ENCODE results near the gene RAB17. TPM values are rescaled to one million over a fixed set of nuclear protein-coding genes. Genes with fewer than 3 reads are reported as not detected.

The RAB17 gene
- total RNA-seq, 6 experiments from 2014 or later, result 57.5 to 129 (median 77.9) TPM

- peaks cover 0 to 13% (median 1%) of the 10 kb centered on the region in 4 donors for H3K36me3 ChIP-seq
- ATAC-seq (peak in 2 of 4 donors; percentile 46 to 58), DNase-seq (no peak)
- H3K4me1 ChIP-seq, result no peaks in the 10 kb centered on the region
- no peaks in the 10 kb centered on the region for H3K27me3 ChIP-seq
- TF ChIP-seq POLR2A (IDR thresholded peaks at IDR 0.05), result no peak
- TF ChIP-seq, protein P1, sequence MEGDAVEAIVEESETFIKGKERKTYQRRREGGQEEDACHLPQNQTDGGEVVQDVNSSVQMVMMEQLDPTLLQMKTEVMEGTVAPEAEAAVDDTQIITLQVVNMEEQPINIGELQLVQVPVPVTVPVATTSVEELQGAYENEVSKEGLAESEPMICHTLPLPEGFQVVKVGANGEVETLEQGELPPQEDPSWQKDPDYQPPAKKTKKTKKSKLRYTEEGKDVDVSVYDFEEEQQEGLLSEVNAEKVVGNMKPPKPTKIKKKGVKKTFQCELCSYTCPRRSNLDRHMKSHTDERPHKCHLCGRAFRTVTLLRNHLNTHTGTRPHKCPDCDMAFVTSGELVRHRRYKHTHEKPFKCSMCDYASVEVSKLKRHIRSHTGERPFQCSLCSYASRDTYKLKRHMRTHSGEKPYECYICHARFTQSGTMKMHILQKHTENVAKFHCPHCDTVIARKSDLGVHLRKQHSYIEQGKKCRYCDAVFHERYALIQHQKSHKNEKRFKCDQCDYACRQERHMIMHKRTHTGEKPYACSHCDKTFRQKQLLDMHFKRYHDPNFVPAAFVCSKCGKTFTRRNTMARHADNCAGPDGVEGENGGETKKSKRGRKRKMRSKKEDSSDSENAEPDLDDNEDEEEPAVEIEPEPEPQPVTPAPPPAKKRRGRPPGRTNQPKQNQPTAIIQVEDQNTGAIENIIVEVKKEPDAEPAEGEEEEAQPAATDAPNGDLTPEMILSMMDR (IDR thresholded peaks at IDR 0.05), result no peak
- intact Hi-C loops (cut with DNase I), result no loop called here
- 20% methylated on average over 1 of the region's 4 CpGs for WGBS (ENCODE audit: insufficient coverage, low coverage, low lambda C conversion rate, missing lambda C conversion rate)
- no peak overlapping the region for H3K4me3 ChIP-seq
- peaks cover 0 to 10% (median 0%) of the 10 kb centered on the region in 4 donors for H3K9me3 ChIP-seq
- peak overlapping the region in 1 of 3 donors; percentile 22 for H3K27ac ChIP-seq
Observed at GRCh38 chr2:237557633-237558015, 32.9 kb downstream of the RAB17 start.

DNA sequence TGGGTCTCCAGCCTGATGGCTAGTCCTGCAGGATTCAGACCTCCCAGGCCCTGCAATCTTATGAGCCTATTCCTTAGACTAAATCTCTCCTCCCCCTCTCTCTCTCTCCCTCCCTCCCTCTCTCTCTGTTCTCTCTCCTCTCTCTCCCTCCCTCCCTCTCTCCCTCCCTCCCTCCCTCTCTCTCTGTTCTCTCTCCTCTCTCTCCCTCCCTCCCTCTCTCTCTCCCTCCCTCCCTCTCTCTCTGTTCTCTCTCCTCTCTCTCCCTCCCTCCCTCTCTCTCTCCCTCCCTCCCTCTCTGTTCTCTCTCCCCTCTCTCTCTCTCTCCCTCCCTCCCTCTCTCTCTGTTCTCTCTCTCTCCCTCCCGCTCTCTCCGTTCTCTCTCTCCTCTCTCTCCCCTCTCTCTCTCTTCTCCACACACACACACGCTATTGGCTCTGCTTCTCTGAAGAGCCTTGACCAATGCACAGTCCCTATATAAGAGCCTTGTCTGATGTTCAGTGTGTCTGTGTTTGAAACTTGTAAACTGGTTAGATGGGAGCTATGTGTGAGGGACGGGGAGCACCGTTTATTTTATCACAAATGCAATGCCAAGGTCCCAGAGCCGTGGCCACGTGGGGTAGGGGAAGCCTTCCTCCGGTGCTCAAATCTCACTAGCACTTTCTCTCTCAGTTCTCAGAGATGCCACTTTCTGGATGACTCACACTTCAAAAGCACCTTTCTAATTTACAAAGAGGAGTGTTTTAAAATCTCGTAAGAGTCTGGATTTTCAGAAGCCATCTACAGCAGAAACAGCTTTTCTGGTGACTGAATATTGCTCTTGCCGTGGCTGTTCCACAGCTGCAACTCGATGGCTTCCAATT, 33.5 kb downstream of the RAB17 start:
- Histone ChIP-seq H3K4me3 (no peak overlapping the region), H3K36me3 (peaks cover 0 to 13% (median 1%) of the 10 kb centered on the region in 4 donors), H3K9me3 (peaks cover 0 to 10% (median 0%) of the 10 kb centered on the region in 4 donors), H3K27me3 (no peaks in the 10 kb centered on the region), H3K27ac (peak overlapping the region in 1 of 3 donors; percentile 22), H3K4me1 (no peaks in the 10 kb centered on the region)
- WGBS (ENCODE audit: insufficient coverage, low coverage, low lambda C conversion rate, missing lambda C conversion rate), result 59% methylated on average over 8 of the region's 11 CpGs
- peak in 1 of 4 donors; percentile 16 for ATAC-seq
- DNase-seq, result no peak
- TF ChIP-seq POLR2A (IDR thresholded peaks at IDR 0.05), result no peak
- TF ChIP-seq, protein P1 (IDR thresholded peaks at IDR 0.05), result no peak
- intact Hi-C loops (cut with DNase I), result no loop called here

DNA sequence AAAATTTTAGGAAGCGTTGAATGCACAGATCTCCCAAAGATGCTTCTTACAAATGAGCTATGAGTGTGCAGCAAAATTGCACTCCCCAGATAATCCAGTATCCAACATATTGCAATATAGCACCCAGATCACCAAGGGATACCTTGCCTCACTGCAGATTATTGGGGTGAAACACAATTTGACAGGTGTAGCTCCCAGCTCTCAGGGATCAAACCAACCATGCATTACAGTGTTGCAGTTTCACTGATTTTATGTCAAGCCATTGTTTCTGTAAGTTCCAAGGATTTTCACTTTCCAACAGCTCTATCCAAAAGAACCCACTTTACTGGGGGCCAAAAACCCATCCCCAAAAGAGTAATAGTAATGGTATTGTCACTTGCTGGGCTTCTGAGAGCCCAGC, 35.0 kb downstream of the RAB17 start:
- WGBS (ENCODE audit: insufficient coverage, low coverage, low lambda C conversion rate, missing lambda C conversion rate), result 88% methylated on average over 1 of the region's 1 CpG
- no peaks in the 10 kb centered on the region for H3K27me3 ChIP-seq
- TF ChIP-seq, protein P1 (IDR thresholded peaks at IDR 0.05), result no peak
- no peak for TF ChIP-seq POLR2A (IDR thresholded peaks at IDR 0.05)
- ATAC-seq, result no peak
- H3K4me3 ChIP-seq, result no peak overlapping the region
- H3K4me1 ChIP-seq, result peaks cover 0 to 13% (median 5%) of the 10 kb centered on the region in 4 donors
- H3K27ac ChIP-seq, result no peak overlapping the region
- intact Hi-C loops (cut with DNase I), result no loop called here
- peaks cover 0 to 10% (median 0%) of the 10 kb centered on the region in 4 donors for H3K9me3 ChIP-seq
- peaks cover 0 to 13% (median 1%) of the 10 kb centered on the region in 4 donors for H3K36me3 ChIP-seq
- no peak for DNase-seq

- DNase-seq (no peak), ATAC-seq (no peak)
- no peak overlapping the region for H3K27ac ChIP-seq
- peaks cover 0 to 26% (median 11%) of the 10 kb centered on the region in 4 donors for H3K4me1 ChIP-seq
- H3K27me3 ChIP-seq, result no peaks in the 10 kb centered on the region
- intact Hi-C loops (cut with DNase I), result no loop called here
- H3K4me3 ChIP-seq, result no peak overlapping the region
- 60% methylated on average over 5 of the region's 7 CpGs for WGBS (ENCODE audit: insufficient coverage, low coverage, low lambda C conversion rate, missing lambda C conversion rate)
- TF ChIP-seq POLR2A (IDR thresholded peaks at IDR 0.05), result no peak
- TF ChIP-seq, protein P1 (IDR thresholded peaks at IDR 0.05), result no peak
- peaks cover 0 to 10% (median 0%) of the 10 kb centered on the region in 4 donors for H3K9me3 ChIP-seq
- H3K36me3 ChIP-seq, result peaks cover 0 to 13% (median 2%) of the 10 kb centered on the region in 4 donors
Observed at GRCh38 chr2:237553948-237554347, 36.6 kb downstream of the RAB17 start.

Data from right lobe of liver (tissue), 6 donors.